Adipose tissue (tissue), 3 donors: ENCODE measurements around the gene POU3F2. TPM values are rescaled to one million over a fixed set of nuclear protein-coding genes. Genes with fewer than 3 reads are reported as not detected.

Experiments used
- H3K27ac ChIP-seq: one replicate; pipeline ENCODE4 v1.5.1; 2013; ENCODE audit warnings: low read depth, low read length
- WGBS, 3 donors: extraction: QIAGEN DNeasy Blood & Tissue Kit; methylation state at CpG; one replicate each; pipeline ENCODE4 v1.1.7; 2013; 5-methylcytosine and 5-hydroxymethylcytosine counted together
- polyA plus RNA-seq, 3 donors: library from polyadenylated mRNA; stranded (reverse); fragments of 200-250 nt; gene quantifications; one replicate each; pipeline ENCODE4 v1.2.3, GENCODE V29; 2013
- donor health status: healthy with polysubstance abuse.
- donor health status: Bipolar disorder and iron deficiency.
- donor health status: healthy.

The POU3F2 gene
- polyA plus RNA-seq, 3 donors = not detected

DNA sequence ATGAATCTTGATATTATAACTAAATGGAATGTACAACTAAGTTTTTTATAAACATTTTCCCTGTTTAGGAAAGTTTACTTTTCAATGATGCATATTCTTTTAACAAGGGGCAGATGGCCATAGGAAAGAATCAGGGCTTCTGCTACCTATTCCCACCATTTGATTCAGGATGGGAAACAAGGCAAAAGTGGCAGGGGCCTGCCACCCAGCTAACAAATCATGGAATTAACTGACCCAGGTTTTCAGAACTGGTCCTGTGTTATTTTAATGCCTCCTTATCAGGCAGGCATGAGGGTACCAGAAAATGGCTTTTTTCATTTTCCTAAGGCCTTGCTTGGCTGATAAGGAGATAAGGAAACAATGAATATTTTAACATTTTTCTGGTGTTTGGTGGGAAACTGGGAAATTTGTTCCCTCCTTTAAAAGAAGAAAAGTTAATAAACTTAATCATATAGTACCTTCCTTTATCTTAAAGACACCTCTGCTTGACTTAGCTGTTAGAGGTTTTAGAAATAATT, 6.7 kb downstream of the POU3F2 start:
- no peak overlapping the region for H3K27ac ChIP-seq

DNA sequence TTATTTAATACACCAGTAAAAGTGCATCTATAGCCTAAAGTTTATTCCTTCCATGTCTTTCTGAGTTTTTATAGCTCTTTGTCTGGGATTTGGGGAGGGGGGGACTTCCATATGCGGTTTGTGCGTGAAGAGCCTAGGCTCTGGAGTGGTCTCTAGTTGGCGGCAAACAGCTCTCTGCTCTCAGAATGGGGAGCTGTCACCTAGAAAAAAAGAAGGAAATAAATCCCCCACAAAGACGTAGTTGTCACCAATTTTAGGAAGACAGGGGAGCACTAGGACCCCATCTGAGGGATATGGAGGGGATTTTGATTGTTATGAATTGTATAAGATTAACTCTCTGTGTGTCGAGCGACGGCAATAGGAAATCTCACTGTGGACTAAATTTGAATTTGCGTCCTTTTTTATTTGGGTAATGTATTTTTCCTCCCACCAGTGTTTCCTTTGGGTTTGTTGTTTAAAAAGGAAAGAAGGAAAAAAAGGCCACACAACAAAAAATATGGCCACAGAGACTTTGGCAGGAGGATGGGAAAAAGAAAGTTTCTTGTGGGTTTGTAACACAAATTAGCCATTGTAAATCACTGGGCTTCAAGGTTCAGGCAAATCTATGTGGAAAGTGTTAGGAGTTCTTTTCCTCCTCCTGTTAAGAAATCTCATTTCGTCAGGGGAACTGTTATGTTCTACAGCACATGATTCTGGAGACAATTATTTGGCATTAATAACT, 7.4 kb downstream of the POU3F2 start:
- 17 to 26% (median 18%) methylated on average over 9 of the region's 9 CpGs for WGBS, 3 donors
- H3K27ac ChIP-seq = no peak overlapping the region

DNA sequence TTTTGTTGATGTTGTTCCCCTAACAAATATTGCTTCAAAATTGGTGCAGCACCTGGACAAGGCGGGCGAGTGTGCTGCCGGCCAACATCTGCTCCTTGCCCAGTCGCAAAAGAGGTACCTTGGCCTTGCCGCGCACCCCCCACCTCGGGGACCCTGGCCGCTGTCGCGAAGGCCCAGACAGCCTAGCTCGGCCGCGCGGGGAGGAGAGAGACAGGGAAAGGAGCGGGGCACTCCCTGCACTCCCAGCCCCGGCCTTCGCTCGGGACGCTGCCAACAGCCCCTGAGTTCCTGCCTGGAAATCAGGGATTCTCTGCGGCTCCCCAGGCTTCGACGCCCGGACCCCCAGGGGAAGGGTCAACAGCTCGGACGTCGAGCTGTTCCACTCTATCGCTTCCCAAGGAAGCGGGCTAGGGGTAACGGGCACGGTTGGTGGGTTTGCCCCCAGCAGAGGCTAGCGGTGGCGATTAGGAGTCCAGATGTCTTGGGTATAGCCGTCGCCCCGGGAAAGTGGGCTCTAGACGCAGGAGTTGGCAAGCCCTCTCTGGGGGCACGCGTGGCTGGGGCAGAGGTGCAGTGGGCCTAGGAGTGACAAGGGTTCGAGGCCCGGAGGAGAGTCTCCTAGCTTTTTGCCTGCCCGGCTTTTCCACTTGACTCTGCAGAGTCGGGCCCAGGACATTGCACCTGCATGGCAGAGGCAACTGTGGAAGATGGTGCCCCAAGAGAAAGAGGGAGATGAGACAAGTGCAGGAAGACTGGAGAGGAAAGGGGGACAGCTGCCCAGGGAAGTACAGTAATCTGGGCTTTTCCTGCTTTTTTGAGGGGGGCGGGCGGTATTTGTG, 8.2 kb downstream of the POU3F2 start:
- H3K27ac ChIP-seq = no peak overlapping the region
- 6 to 7% (median 6%) methylated on average over 42 to 44 of the region's 44 CpGs for WGBS, 3 donors

DNA sequence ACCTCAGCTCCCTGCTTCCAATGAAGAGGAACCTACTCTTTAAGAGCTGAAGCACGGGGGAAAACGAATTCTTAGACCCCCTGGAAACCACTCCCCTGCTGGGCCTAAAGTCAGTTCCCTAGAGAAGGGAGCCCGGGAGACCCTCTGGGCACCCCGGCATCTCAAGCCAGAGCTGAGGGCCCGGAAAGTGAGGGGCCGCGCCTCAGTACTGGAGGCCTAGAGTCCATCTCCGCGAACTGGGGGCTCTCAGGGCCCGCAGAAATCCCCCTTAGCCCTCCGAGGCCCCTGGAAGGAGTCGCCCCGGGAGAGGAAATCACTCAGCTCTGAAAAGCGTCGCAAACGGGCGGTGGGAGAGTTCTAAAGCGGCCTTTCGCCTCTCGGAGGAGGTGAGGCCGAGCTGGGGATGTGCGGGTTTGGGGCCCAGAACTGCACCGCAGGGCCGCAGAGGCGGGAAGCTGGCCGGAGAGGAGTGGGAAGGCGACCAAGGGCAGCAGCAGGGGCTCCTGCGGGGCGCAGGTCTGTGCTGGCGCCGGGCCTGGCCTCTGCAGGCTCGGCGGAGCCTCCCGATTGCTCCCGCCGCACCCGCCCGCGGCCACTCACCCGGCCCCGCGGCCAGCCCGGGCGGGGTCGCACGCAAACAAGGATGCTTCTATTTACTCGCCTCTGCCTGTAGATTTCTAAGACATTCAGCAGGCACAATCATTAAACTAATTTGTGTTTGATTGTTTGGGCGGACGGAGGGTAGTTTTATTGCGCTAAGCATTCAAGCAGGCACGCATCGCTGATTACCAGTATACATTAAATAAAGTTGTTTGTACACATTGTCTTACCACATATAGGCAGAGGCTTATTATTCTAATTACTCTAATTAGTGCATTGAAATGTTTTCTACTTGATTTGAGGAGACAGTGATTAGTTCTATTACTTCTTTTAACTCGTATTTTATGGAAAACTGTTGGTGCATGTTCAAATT, 9.2 kb downstream of the POU3F2 start:
- no peak overlapping the region for H3K27ac ChIP-seq
- WGBS, 3 donors = 5 to 7% (median 7%) methylated on average over 53 of the region's 53 CpGs

DNA sequence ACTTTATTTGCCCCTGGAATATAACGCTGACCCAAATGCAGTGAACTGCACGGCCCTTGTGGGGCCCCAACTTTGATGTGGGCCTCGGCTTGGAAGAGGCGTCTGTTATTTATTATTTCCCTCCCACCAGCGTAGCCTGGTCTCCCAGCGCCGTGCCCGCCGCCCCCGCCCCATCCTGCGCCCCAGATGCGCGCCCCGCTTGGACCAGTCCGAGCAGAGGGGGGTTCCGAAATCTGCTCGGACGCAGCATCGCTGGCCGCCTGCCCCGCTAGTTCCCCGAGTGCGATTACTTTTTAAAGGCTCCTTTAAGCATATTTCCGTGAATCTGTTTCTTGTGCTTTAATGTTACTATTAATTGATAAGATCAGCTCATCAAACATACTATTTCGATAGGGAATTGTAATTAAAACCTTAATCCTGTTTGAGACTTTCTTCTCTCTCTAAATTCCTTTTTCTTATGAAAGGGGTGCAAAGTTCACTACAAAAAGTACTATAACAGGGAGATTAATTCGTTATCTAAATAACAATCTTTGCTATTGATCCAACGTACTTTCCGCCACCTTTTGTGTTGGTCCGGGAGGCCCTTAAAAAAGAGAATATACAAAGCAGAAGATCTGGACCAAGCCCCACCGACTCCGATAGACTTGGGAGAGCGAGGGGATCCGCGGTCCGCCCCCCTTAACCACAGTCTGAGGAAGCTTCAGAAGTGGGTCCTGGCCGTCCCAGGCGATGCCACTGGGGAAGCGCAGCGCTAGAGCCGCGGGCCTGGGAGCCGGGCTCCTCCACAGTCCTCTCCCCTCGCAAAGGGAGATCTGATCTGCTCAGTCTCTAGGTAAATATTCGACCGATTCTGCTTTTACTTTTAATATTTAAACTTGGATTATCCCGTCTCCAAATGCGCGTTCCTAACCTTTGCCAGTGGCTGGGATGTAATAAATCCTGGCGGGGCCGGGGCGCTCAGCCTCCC, 10.2 kb downstream of the POU3F2 start:
- H3K27ac ChIP-seq = no peak overlapping the region
- 5 to 7% (median 6%) methylated on average over 51 of the region's 51 CpGs for WGBS, 3 donors

DNA sequence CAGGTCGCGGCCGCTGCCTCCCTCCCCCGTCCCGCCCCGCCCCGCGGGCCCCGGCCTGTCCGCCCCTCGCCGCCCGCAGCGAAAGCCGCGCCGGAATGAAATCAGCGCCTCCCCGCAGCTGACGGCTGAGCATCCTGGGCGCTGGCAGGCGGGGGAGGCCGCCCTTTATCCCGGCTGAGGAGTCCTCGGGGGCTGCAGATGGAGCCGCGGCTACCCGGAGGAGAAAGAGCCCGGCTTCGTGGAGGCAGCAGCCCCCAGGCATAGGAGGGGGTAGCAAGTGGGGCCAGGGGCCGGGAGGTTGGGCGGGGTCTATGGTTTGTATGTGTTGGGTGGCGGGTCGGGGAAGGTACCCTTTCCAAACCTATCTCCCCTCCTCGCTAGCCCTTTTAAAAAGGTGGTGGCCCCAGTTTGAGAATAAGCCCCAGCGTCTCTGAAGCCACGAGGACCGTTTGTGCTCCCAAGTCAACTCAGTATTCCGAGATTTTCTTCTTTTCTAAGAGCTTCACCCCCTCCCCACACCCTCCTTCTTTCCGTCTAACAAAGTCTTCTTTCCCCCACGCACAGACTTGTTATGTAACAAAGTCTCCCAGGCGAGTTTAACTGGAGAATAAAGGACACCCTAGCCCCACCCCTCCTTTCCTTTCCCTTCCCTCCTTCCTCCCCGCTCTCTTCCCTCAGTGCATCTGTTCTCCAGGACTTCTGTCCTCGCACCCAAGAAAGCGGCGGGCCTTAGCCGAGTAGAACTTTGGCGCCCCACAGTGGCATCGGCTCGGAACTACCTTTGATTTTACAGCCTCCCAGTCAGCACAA, 11.0 kb downstream of the POU3F2 start:
- WGBS, 3 donors = 1 to 2% (median 2%) methylated on average over 47 to 50 of the region's 50 CpGs
- no peak overlapping the region for H3K27ac ChIP-seq

DNA sequence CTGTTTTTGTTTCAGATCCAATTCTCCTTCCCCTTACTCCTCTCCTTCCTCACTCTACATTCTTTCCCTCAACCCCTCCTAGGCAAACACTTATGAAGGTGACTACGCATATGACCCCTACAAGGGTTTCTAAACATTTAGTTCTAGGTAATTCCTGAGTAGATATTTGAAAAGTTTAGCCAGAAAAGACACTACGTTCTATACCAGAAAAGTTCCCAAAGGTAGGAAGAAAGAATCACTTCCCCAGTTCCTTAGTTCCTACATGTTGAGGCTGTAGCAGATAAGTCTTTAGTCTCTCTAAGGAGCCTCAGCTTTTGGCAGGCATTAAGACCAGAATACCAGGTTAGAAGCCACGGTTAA, 11.6 kb downstream of the POU3F2 start:
- no peak overlapping the region for H3K27ac ChIP-seq
- WGBS, 3 donors = 54 to 63% (median 60%) methylated on average over 3 of the region's 3 CpGs

DNA sequence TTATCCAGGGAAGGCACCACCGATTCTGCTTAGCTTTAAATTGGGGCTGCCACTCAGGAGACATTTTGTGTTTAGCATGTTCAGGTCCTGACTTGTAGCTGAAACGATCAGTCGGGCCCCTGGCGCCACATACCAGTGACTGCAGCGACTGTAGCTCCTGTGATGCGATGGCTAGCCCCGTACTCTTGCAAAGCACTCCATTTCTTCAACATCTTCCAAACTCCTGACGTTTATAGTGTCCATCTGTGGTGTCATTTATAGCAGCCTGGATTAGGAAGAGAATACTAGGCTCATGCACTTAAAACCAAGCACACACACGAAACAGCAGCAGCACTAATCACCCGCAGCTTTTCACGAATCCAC, 13.0 kb downstream of the POU3F2 start:
- 29 to 35% (median 33%) methylated on average over 11 of the region's 11 CpGs for WGBS, 3 donors

DNA sequence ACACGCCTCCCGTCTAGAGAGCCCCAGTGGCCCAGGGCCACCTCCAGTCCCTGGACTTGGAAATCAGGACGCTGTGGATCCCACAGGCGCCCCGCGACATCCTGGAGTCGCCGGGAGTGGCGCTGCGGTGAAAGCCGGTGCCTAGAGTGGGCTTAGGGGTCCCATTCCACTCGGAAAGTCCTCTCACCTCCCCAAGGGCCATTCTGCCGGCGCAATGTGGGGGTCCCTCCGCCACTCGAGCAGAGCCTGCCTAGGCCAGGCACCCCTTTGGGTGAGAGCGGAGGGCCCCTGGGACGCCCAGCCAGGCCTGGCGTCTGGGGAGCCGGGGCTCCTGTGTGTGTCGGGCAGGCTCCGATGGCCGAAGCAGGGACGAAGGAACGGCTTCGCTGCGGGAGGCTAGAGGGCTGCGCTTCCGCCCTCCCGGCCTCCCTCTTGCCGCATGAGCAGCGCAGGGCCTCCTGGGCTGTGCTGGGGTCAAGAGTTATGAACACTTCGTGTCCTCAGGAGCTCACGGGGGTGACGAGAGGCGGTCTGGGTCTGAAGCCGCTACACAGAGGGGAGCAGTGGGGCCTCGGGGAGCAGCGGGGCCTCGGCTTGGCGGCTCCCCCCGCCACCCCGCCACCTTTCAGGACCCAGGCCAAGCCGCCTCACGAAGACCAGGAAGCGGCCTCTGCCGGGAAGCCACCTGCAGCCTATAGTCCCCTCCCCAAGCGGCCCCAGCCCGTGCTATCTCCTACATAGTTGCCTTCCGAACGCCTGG, 13.6 kb downstream of the POU3F2 start:
- 3 to 4% (median 4%) methylated on average over 48 to 51 of the region's 51 CpGs for WGBS, 3 donors
- no peak overlapping the region for H3K27ac ChIP-seq

More for the DNA sequence above, 13.0 kb downstream of the POU3F2 start:
- no peak overlapping the region for H3K27ac ChIP-seq

DNA sequence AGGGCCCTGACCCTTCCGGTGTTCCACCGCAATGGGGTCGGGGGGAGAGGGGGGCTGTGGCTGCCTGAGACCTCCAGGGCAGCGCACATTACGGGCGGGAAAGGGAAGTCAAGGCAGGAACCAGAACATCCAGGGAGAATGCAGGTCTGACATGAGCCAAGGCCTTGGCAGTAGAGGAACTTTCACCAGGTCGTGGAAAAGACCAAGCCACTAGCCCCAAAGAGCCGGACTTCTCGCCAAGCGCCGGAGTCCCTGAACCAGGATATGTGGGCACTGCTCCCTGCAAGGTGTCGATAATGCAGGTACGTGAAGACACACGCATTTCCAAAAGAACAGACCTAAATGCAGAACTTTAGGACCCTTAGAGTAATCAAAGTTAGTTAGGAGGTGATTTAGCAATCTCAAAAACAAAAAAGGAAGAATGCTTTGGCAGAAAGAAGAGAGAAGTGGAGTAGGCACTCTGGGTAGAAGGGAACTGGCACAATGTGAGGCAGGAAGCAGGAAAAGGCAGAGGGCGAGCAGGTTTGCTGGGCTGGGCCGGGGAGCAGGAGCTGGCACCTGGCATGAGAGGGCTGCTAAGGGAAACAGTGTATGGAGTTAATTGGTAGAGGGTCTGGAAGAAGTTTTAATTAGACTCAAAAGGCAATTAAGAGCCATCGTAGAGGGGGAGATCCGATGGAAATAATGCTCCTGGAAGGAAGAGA, 14.3 kb downstream of the POU3F2 start:
- 33 to 60% (median 39%) methylated on average over 18 of the region's 18 CpGs for WGBS, 3 donors

DNA sequence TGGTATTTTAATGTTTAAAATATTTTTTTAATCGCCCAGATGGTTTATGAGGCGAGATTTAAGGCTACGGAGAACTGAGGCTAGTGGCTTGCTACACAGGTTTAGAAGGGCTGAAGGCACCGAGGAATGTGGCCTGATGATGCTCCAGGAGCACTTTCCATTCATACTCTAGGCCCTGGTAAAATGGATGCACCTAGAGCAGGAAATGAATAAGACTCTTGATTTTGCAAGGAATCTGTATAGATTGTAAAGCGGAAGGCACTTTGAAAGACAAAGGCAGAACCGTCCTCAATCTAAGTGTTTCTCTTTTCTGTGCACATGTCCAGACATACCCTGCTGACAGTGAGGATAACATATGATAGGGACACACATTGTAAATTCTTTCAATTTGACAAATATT, 30.1 kb downstream of the POU3F2 start:
- WGBS, 3 donors = 95 to 98% (median 98%) methylated on average over 6 of the region's 6 CpGs
- no peak overlapping the region for H3K27ac ChIP-seq

More for the DNA sequence above, 14.3 kb downstream of the POU3F2 start:
- no peak overlapping the region for H3K27ac ChIP-seq

DNA sequence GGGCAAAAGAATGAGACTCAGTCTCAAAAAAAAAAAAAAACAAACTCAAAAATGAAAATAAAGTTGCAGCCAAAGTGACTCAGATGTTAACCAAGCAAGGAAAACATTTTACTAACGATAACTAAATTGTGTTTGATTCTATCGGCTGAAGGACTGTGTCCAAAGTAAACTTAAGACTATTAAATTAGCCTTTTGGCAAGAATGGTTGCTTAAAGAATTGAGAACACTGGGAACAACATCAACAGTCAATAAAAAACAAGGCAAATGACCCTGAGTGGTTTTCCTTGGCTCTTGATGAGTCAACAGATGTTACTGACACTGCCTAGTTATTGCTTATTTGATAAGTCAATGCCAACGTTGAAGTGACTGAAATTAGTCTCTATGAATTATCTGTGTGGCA, 36.7 kb downstream of the POU3F2 start:
- H3K27ac ChIP-seq = no peak overlapping the region
- 39 to 76% (median 64%) methylated on average over 3 of the region's 3 CpGs for WGBS, 3 donors

DNA sequence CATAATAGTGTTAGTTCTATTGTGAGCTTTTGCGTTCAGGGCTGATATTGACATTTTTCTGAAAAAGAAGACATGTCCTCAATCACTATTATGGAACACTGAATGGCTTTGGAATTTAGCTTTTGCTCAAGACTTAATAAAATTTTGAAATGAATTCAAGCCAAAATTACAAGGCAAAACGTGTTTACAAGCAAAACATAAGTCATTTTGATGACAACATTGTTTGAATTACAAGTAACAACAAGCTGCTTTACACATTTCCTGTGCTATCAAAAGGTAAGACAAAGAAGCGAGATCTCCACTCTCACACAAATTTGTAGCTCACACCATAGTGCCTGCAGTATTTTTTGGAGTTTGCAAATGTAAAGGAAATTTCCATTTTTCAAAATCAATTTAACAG, 37.4 kb downstream of the POU3F2 start:
- 83 to 84% (median 84%) methylated on average over 3 of the region's 3 CpGs for WGBS, 3 donors
- no peak overlapping the region for H3K27ac ChIP-seq

DNA sequence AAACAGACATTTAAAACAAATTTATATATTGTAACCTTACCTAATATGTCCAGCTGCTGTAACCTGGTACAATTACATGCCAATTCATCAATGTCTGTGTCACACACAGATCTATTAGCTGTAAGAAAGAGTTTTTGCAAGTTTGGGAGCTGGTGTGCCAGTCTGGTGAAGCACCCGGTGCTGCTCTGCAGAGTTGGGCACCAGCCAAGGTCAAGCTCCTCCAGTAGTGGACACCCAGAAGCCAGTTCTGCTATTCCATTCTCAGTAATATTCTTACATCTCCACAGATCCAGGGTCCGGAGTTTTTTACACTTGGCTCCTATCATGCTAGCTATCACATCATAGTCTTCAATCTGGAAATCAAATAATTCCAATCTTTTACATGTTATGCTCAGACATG, 41.0 kb downstream of the POU3F2 start:
- no peak overlapping the region for H3K27ac ChIP-seq
- 59 to 82% (median 78%) methylated on average over 2 of the region's 2 CpGs for WGBS, 3 donors

DNA sequence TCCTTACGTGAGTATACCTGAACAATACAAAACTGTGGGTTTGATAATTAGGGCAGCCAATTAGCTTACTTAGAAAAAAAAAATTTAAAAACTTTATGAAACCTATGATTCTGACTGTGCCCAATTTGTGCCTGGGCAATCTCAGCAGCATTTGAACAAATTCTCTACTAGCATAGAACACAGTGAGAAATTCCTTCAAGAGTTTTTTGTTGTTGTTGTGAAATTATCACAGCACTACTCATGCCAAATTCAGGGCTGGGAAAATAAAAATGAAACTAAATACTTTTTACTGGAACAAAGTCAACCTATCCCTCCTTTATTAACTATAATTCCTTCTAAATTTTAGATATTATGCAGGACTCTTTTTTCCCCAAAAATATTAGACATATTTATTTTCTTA, 42.9 kb downstream of the POU3F2 start:
- WGBS, 3 donors = 0 to 90% (median 0%) methylated on average over 1 of the region's 1 CpG

DNA sequence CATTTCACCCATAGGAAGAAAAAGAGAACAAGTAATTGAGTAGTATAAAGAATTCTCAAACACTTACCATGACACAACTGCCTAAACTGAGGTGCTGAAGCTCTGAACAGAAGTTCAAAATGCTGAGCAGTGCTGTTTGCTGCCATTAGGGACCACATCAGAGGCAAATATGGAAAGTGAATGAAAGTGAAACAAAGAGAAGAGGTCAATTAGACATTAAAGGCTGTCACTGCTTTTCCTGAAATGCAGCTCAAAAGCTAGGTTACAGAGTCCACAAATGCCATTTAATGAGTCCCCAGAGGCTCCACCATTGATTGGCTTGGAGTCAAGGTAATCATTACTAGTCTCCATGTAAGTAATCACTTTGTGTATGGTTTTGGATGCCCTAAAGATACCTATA, 46.1 kb downstream of the POU3F2 start:
- no peak overlapping the region for H3K27ac ChIP-seq

More for the DNA sequence above, 42.9 kb downstream of the POU3F2 start:
- H3K27ac ChIP-seq = no peak overlapping the region
